WERI-Rb-1 (cell line): Measurements from ENCODE around the gene TTLL8.

ENCODE experiments used
- DNase-seq: peaks from one replicate; pipeline ENCODE4 v3.0.0-alpha.2; 2020
- H3K27ac ChIP-seq: fragments of 250-450 bp; sonication (Bioruptor Pico); 2 replicates; pipeline ENCODE4 v1.5.1; 2020; ENCODE audit warnings: mild to moderate bottlenecking, moderate library complexity
- H3K27me3 ChIP-seq: fragments of 250-450 bp; sonication (Bioruptor Pico); 2 replicates; pipeline ENCODE4 v1.5.1; 2021; ENCODE audit warnings: mild to moderate bottlenecking, low read depth, moderate library complexity; ENCODE audit not compliant: insufficient read depth, severe bottlenecking
- H3K36me3 ChIP-seq: fragments of 250-450 bp; sonication (Bioruptor Pico); 2 replicates; pipeline ENCODE4 v1.5.1; 2020; ENCODE audit warnings: mild to moderate bottlenecking, moderate library complexity
- H3K4me3 ChIP-seq: 2 replicates; pipeline ENCODE4 v1.5.1; 2011; ENCODE audit warnings: low read depth, mild to moderate bottlenecking, control low read depth, low read length
- H3K9me3 ChIP-seq: fragments of 250-450 bp; sonication (Bioruptor Pico); 2 replicates; pipeline ENCODE4 v1.5.1; 2021; ENCODE audit warnings: mild to moderate bottlenecking, moderate library complexity; ENCODE audit not compliant: severe bottlenecking
- TF ChIP-seq, protein P1 (sequence below): IDR thresholded peaks from 2 replicates; pipeline ENCODE4 v1.5.1; 2011; ENCODE audit warnings: low read depth, mild to moderate bottlenecking, control low read depth, inconsistent platforms, low read length

TTLL8 gene

GRCh38 chr22:49999063-49999945 lies 58.8 kb downstream of the TTLL8 start:
- no peak overlapping the region for H3K4me3 ChIP-seq
- no peaks in the 10 kb centered on the region for H3K27me3 ChIP-seq
- no peak overlapping the region for H3K27ac ChIP-seq
- H3K9me3 ChIP-seq, result no peaks in the 10 kb centered on the region
- DNase-seq, result no peak
- TF ChIP-seq, protein P1, sequence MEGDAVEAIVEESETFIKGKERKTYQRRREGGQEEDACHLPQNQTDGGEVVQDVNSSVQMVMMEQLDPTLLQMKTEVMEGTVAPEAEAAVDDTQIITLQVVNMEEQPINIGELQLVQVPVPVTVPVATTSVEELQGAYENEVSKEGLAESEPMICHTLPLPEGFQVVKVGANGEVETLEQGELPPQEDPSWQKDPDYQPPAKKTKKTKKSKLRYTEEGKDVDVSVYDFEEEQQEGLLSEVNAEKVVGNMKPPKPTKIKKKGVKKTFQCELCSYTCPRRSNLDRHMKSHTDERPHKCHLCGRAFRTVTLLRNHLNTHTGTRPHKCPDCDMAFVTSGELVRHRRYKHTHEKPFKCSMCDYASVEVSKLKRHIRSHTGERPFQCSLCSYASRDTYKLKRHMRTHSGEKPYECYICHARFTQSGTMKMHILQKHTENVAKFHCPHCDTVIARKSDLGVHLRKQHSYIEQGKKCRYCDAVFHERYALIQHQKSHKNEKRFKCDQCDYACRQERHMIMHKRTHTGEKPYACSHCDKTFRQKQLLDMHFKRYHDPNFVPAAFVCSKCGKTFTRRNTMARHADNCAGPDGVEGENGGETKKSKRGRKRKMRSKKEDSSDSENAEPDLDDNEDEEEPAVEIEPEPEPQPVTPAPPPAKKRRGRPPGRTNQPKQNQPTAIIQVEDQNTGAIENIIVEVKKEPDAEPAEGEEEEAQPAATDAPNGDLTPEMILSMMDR, result no peak
- no peaks in the 10 kb centered on the region for H3K36me3 ChIP-seq

- TF ChIP-seq, protein P1, result no peak
- no peak overlapping the region for H3K4me3 ChIP-seq
- no peaks in the 10 kb centered on the region for H3K36me3 ChIP-seq
- DNase-seq, result no peak
- H3K9me3 ChIP-seq, result no peaks in the 10 kb centered on the region
- no peaks in the 10 kb centered on the region for H3K27me3 ChIP-seq
- no peak overlapping the region for H3K27ac ChIP-seq
These were observed 59.4 kb downstream of the TTLL8 start for GRCh38 chr22:49998718-49999062.

DNA sequence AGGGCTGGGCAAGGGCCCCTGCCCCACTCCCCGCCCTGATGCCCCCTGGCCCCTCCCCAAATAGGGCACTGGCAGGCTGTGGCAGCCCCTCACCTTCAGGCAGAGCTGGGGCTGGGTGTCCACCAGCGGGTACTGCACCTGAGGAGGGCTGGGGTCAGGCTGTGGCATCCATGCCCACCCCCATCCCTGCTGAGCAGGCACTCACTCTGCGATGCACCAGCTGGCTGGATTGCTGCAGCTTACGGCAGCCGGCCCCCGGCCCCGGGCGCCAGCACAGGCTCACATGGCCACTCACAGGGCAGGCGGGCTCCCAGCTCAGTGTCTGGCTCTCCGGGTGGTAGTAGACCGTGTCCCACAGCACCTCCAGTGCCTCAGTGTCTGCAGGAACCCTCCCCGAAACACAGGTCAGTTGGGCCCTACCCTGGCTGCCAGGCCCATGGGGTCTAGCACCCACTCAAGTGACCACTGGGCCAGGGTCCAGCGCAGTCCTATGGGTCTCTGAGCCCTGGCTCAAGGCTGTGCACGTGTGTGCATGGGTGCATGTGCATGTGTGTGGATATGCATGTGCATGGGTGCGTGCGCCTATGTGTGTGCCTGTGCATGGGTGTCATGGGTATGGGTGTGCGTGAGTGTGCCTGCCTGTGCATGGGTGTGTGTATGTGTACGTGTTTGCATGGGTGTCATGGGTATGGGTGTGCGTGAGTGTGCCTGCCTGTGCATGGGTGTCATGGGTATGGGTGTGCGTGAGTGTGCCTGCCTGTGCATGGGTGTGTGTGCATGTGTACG lies 60.0 kb downstream of the TTLL8 start:
- no peaks in the 10 kb centered on the region for H3K36me3 ChIP-seq
- no peaks in the 10 kb centered on the region for H3K9me3 ChIP-seq
- TF ChIP-seq, protein P1, result no peak
- H3K27me3 ChIP-seq, result no peaks in the 10 kb centered on the region
- no peak for DNase-seq
- H3K27ac ChIP-seq, result no peak overlapping the region
- H3K4me3 ChIP-seq, result no peak overlapping the region

GRCh38 chr22:49997251-49997599 lies 60.9 kb downstream of the TTLL8 start:
- TF ChIP-seq, protein P1, result no peak
- Histone ChIP-seq H3K9me3 (no peaks in the 10 kb centered on the region), H3K36me3 (no peaks in the 10 kb centered on the region), H3K4me3 (no peak overlapping the region), H3K27ac (no peak overlapping the region), H3K27me3 (no peaks in the 10 kb centered on the region)
- no peak for DNase-seq

DNA sequence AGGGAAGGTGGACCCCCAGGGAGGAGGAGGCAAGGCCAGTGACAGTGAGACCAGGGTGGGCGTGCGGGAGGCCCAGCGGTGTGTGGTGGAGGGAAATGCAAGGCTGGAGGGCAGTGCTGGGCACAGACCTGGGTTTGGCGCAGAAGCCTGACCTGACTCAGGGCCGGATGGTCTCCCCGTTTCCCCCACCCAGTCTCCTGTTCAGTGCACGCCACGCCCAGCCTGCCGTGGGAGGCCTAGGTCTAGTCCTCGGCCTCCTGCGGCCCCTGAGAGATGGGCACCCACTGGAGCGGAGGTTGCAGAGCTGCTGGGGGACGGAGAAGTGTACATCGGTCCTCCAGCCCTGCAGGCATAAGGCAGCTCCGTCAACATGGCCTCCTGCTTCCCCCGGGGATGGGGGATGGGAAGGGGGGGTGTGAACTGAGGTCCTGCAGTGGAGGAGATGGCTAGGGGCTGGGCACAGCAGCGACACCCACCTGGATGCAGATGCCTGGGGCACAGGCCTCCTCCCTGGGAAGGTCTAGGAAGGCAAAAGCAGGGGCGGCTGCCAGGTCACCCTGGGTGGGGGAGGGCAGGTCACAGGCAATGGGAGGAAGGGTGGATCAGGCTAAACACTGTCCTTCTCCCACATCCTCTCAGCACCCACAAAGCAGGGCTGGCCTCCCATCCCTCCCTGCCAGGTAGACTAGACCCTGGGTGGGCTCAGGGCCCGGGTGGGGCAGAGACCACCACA lies 61.4 kb downstream of the TTLL8 start:
- Histone ChIP-seq H3K36me3 (no peaks in the 10 kb centered on the region), H3K4me3 (no peak overlapping the region), H3K27ac (no peak overlapping the region), H3K9me3 (no peaks in the 10 kb centered on the region), H3K27me3 (no peaks in the 10 kb centered on the region)
- TF ChIP-seq, protein P1, result no peak
- DNase-seq, result no peak
